Epithelial cell of prostate (primary cell): ENCODE results near the gene IFNA7.
"Not testable (repeated sequence)": the region's sequence is repeated elsewhere in the genome, so short reads cannot be mapped to it uniquely, and the experiment has no call there.

Source experiments
- DNase-seq: peaks from one replicate; pipeline ENCODE4 v3.0.0-alpha.2; 2011; ENCODE audit warnings: low read depth, low spot score
- H3K27ac ChIP-seq: fragments of 450-650 bp; 2 replicates; pipeline ENCODE4 v1.5.1; 2017; ENCODE audit warnings: mild to moderate bottlenecking

Gene IFNA7

GRCh38 chr9:21202105-21202504 is at the start of gene IFNA7:
Gene IFNA7, minus strand, starts transcription at chr9:21202205. Its CDS starts 40 bp downstream, at chr9:21202165.
- not testable (repeated sequence) for DNase-seq, H3K27ac ChIP-seq

DNA sequence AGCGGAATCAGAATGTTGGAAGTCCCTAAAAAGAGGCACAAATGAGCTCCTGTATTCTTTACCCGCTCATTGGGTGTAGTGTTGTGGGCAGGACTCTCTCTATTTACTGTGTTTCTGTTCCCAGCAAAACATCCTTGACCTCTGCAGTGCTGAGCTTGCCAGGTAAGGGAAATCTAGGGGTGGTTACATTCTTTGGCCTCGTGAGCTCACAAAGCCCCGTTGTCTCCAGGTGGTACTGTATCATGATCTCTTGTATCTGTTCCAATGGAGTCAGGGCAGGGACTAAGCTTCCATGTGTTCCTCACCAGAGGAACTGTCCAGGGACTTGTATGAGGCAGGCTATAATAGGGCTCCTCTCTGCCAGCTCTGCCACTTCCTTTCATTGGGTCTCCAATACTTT is 49.6 kb upstream of the IFNA7 start:
- DNase-seq, result no peak
- H3K27ac ChIP-seq, result no peak overlapping the region

GRCh38 chr9:21251190-21251589 is 49.2 kb upstream of the IFNA7 start:
- no peak for DNase-seq
- H3K27ac ChIP-seq, result no peak overlapping the region

- H3K27ac ChIP-seq, result no peak overlapping the region
- no peak for DNase-seq
Observed at GRCh38 chr9:21244836-21245235, 42.8 kb upstream of the IFNA7 start.

- no peak for DNase-seq
- no peak within 1 kb of the TSS for H3K27ac ChIP-seq
Observed at GRCh38 chr9:21239911-21240310, 37.9 kb upstream of the IFNA7 start, which contains the start of gene IFNA14. Gene IFNA14, minus strand, starts transcription at chr9:21240005. Its CDS starts 70 bp downstream, at chr9:21239935.

DNA sequence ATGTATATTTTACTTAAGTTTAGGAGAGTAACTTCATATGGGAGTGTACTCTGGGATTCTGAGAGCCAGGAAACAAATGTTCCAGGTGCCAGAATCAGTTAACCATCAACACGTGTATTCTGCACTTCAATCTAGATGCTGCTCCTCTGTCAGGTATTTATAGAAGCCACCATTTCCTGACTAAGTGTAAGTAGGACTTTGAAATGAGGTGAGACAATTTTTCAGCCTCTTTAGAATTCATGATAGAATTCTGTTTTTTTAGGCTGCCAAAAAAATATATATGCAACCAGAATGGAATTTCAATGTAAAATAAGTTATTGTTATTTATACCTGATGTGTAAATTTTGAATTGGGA is 34.3 kb upstream of the IFNA7 start:
- not testable (repeated sequence) for H3K27ac ChIP-seq, DNase-seq

- H3K27ac ChIP-seq, DNase-seq: not testable (repeated sequence)
Observed at GRCh38 chr9:21235468-21236359, 33.7 kb upstream of the IFNA7 start.

GRCh38 chr9:21234153-21234687 is 32.2 kb upstream of the IFNA7 start:
- DNase-seq, result no peak
- H3K27ac ChIP-seq, result no peak overlapping the region

GRCh38 chr9:21233258-21233657 is 31.3 kb upstream of the IFNA7 start:
- no peak overlapping the region for H3K27ac ChIP-seq
- DNase-seq, result no peak

DNA sequence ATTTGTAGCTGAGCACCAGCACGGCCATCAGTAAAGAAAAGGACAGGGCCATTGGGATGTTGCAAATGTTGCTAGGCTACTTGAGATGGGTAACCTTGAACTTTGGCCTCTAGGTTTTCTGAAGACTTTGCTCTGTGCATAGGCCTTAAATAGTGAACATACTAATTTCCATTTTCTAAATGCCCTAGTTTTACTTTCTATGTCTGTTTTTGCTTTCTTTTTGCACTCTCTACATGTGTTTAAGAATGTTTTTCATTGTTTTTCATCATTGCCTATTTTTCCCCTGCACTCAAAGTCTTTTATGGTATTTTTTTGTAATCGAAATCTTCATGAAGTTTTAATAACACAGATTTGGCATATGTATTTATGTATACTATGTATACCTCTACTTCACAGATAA is 26.1 kb upstream of the IFNA7 start, which contains the start of gene IFNA17:
IFNA17 (minus strand) TSS at position 101 of the 400 bp plus-strand sequence; CDS start at position 52, 49 bp downstream.
- no peak for DNase-seq
- H3K27ac ChIP-seq, result no peak within 1 kb of the TSS

GRCh38 chr9:21217211-21217610 is 15.2 kb upstream of the IFNA7 start, which contains the start of gene IFNA16:
Gene IFNA16, minus strand, starts transcription at chr9:21217311. Its CDS starts 6 bp downstream, at chr9:21217305.
- H3K27ac ChIP-seq, DNase-seq: not testable (repeated sequence)

- not testable (repeated sequence) for DNase-seq, H3K27ac ChIP-seq
Observed at GRCh38 chr9:21213411-21214326, 11.7 kb upstream of the IFNA7 start.

DNA sequence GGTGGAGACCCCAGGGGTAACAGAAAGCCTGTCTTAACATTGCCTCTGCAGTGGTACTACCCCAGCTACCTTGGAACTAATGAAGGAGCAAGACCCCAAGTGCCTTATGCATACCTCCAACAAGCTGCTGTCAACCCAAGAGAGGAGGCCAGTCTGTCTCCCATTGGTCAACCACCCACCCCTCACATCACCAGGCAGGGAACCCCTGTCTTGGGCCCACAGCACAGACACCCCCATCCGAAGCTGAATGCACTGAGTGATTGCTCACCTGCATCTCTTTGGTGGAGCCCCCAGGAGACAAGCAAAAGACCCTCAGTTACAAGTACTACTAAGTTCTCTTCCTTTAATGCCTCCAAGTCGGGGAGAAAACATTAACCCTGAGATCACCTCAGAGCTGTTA is 10.2 kb upstream of the IFNA7 start:
- H3K27ac ChIP-seq, DNase-seq: not testable (repeated sequence)

DNA sequence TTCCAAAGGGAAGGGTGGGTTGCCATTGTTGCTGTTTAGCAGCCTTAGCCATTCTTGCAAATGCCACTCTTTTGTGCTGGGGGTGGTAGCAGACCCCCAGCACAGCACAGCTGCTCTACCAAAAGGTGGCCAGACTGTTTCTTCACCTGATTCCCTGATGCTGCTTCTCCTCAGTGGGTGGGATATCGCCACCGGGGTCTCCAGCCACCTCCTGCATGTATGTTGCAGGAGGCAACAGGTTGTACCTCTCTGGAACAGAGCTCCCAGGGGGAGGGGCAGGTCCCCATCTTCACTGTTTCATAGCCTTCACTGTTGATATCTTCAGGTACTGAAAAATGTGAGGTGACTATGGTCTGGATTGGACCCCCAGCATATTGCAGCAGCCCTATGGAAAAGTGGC is 8.8 kb upstream of the IFNA7 start:
- H3K27ac ChIP-seq, result not testable (repeated sequence)

DNA sequence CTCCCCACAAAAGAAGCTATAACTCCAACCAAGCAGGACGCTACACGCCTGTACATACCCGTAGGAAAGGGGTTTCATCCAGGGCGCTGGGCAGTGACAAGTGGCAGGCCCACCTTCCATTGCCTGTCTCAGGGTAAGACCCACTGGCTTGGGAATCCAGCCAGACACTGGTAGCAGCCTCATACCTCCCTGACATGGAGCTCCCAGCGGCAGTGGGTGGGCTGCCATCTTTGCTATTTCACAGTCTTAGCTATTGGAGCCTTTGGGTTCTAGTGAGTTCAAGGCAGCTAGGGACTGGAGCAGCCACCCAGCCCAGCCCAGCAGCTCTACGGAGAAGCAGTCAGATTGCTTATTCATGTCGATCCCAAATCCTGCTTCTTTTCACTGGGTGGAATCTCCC is 8.3 kb upstream of the IFNA7 start:
- no peak overlapping the region for H3K27ac ChIP-seq
- DNase-seq, result no peak

More for the DNA sequence above, 8.8 kb upstream of the IFNA7 start:
- not testable (repeated sequence) for DNase-seq

DNA sequence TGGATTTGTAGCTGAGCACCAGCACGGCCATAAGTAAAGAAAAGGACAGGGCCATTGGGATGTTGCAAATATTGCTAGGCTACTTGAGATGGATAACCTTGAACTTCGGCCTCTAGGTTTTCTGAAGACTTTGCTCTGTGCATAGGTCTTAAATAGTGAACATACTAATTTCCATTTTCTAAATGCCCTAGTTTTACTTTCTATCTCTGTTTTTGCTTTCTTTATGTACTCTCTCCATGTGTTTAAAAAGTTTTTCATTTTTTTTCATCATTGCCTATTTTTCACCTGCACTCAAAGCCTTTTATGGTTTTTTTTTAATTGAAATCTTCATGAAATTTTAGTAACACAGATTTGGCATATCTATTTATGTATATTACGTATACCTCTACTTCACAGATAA is 5.0 kb upstream of the IFNA7 start, which contains the start of gene IFNA10:
IFNA10 (minus strand) TSS at position 101 of the 400 bp plus-strand sequence; CDS start at position 55, 46 bp downstream.
- DNase-seq, H3K27ac ChIP-seq: not testable (repeated sequence)

DNA sequence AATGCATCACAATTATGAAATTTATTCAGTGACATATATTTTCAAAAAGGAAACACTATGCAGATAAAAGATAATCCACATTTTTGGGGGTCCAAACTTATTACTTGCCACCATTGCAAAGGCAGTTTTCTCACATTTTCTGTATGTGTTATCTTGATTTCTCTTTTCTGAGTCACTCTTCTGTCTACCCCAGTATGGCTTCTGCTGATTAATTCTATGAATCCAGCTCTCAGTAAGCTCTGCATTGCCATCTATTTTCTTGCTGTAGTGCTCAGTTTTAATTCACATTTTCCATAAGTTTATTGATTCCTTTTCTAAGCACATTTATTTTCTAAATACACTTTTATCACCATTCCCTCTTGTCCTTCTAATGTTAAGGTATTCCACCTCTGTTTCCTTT is 3.2 kb upstream of the IFNA7 start:
- H3K27ac ChIP-seq, result no peak overlapping the region
- DNase-seq, result no peak

GRCh38 chr9:21194867-21195776 is 6.9 kb downstream of the IFNA7 start:
- DNase-seq, H3K27ac ChIP-seq: not testable (repeated sequence)

- not testable (repeated sequence) for DNase-seq, H3K27ac ChIP-seq
Observed at GRCh38 chr9:21187487-21187886, 14.5 kb downstream of the IFNA7 start, which contains the start of gene IFNA4. Gene IFNA4, minus strand, starts transcription at chr9:21187587. Its CDS starts 56 bp downstream, at chr9:21187531.
